SKM-1 treated with dmso at 0.1 percent for 144 hours (cell line): ENCODE data around the gene CFAP77.
"Not testable (repeated sequence)": the region's sequence is repeated elsewhere in the genome, so short reads cannot be mapped to it uniquely, and the experiment has no call there.

Source experiments
- DNase-seq: peaks from one replicate; lab custom pipeline; 2025; ENCODE audit not compliant: unreplicated experiment; lab: John Stamatoyannopoulos, UW

Gene CFAP77

GRCh38 chr9:132409828-132410528 lies at the start of gene CFAP77:
Gene CFAP77 (plus strand): TSS chr9:132410211. CDS start chr9:132410272, 61 bp downstream.
- DNase-seq = no peak

- DNase-seq = no peak
Measured at GRCh38 chr9:132364068-132364467, 45.9 kb upstream of the CFAP77 start.

- DNase-seq = no peak
Measured at GRCh38 chr9:132365986-132366385, 44.0 kb upstream of the CFAP77 start.

GRCh38 chr9:132366481-132366880 lies 43.5 kb upstream of the CFAP77 start:
- DNase-seq = no peak

- DNase-seq = no peak
Measured at GRCh38 chr9:132367613-132368313, 42.2 kb upstream of the CFAP77 start.

- no peak for DNase-seq
Measured at GRCh38 chr9:132369421-132369820, 40.6 kb upstream of the CFAP77 start.

- no peak for DNase-seq
Measured at GRCh38 chr9:132370592-132370991, 39.4 kb upstream of the CFAP77 start.

GRCh38 chr9:132372177-132373095 lies 37.6 kb upstream of the CFAP77 start:
- peak; percentile 45 for DNase-seq

- DNase-seq = not testable (repeated sequence)
Measured at GRCh38 chr9:132377769-132378168, 32.2 kb upstream of the CFAP77 start.

- DNase-seq = not testable (repeated sequence)
Measured at GRCh38 chr9:132378416-132378815, 31.6 kb upstream of the CFAP77 start.

GRCh38 chr9:132381966-132382541 lies 28.0 kb upstream of the CFAP77 start:
- peak; percentile 37 for DNase-seq

GRCh38 chr9:132383462-132383883 lies 26.5 kb upstream of the CFAP77 start:
- DNase-seq = no peak

- no peak for DNase-seq
Measured at GRCh38 chr9:132384376-132384775, 25.6 kb upstream of the CFAP77 start.

GRCh38 chr9:132387133-132387532 lies 22.9 kb upstream of the CFAP77 start:
- DNase-seq = no peak

- DNase-seq = no peak
Measured at GRCh38 chr9:132390966-132391365, 19.0 kb upstream of the CFAP77 start.

GRCh38 chr9:132391449-132391848 lies 18.6 kb upstream of the CFAP77 start:
- no peak for DNase-seq

- no peak for DNase-seq
Measured at GRCh38 chr9:132395560-132395959, 14.5 kb upstream of the CFAP77 start.

- DNase-seq = no peak
Measured at GRCh38 chr9:132401824-132402223, 8.2 kb upstream of the CFAP77 start.

- DNase-seq = no peak
Measured at GRCh38 chr9:132404228-132404881, 5.7 kb upstream of the CFAP77 start.

GRCh38 chr9:132406554-132407122 lies 3.4 kb upstream of the CFAP77 start, which contains the start of gene TTF1:
Gene TTF1 (minus strand): TSS chr9:132406840. CDS start chr9:132402821, 4,019 bp downstream.
- peak; percentile 90 for DNase-seq
